ENCODE measurements around the gene MAGEA9.

GRCh38 chrX:149799938-149800337 lies 18.2 kb downstream of the MAGEA9 start:
- no peak for TF ChIP-seq CTCF (IDR thresholded peaks at IDR 0.05; ENCODE audit: low read length)
- no peak for TF ChIP-seq EZH2 (IDR thresholded peaks at IDR 0.05; ENCODE audit: borderline replicate concordance, low read length)
